BLaER1 (cell line): ENCODE measurements around the gene TRMT11.

Source experiments
- H3K27ac ChIP-seq: shearing (Covaris generic); formaldehyde crosslinking; 2 replicates; pipeline ENCODE4 v1.8.1; 2022
- H3K27me3 ChIP-seq: shearing (Covaris generic); formaldehyde crosslinking; 2 replicates; pipeline ENCODE4 v1.8.1; 2022
- H3K36me3 ChIP-seq: shearing (Covaris generic); formaldehyde crosslinking; 2 replicates; pipeline ENCODE4 v1.8.1; 2022
- H3K4me1 ChIP-seq: shearing (Covaris generic); formaldehyde crosslinking; 2 replicates; pipeline ENCODE4 v1.8.1; 2022
- H3K4me2 ChIP-seq: shearing (Covaris generic); formaldehyde crosslinking; 2 replicates; pipeline ENCODE4 v1.8.1; 2022
- H3K4me3 ChIP-seq: shearing (Covaris generic); formaldehyde crosslinking; 2 replicates; pipeline ENCODE4 v1.8.1; 2022
- H3K9ac ChIP-seq: shearing (Covaris generic); formaldehyde crosslinking; 2 replicates; pipeline ENCODE4 v1.8.1; 2022
- H3K9me3 ChIP-seq: shearing (Covaris generic); formaldehyde crosslinking; 2 replicates; pipeline ENCODE4 v1.8.1; 2022
- H4K20me1 ChIP-seq: shearing (Covaris generic); formaldehyde crosslinking; 2 replicates; pipeline ENCODE4 v1.8.1; 2022
- Cebpa-rat ChIP-seq: shearing (Covaris generic); IDR thresholded peaks from 2 replicates; pipeline ENCODE4 v1.8.1; 2022

TRMT11 gene

DNA sequence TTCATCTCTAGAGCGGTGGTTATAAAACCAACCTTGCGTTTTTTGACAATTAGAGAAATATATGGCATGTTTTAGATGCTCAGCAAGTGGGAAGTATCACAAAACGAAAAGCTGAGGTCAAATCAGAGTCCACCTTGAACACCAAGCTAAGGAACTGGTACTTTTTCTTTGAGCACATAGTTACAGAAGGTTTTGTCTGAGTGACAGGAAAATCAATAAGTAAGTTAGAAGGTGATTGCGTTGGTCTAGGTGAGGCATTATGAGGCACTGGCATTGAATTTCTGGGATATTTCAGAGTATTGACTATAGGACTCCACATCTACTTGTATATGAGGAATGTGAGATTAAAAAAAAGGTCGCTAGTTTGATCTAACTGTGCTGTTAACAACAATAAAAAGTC is 30.4 kb upstream of the TRMT11 start:
- Histone ChIP-seq H3K27me3 (no peaks in the 10 kb centered on the region), H3K4me2 (peak overlapping the region; percentile 70), H3K4me1 (peaks cover 23% of the 10 kb centered on the region), H3K9me3 (0 out of 2 replicates have a peak, but pooled peaks cover 6% of the 10 kb centered on the region), H3K9ac (0 out of 2 replicates have a peak overlapping the region, but pooled peaks have one; percentile 89), H3K4me3 (peak overlapping the region; percentile 86), H4K20me1 (peaks cover 8% of the 10 kb centered on the region; the same call in 1 of the 2 replicates), H3K36me3 (peaks cover 14% of the 10 kb centered on the region), H3K27ac (no peak overlapping the region)
- no peak for TF ChIP-seq Cebpa-rat

DNA sequence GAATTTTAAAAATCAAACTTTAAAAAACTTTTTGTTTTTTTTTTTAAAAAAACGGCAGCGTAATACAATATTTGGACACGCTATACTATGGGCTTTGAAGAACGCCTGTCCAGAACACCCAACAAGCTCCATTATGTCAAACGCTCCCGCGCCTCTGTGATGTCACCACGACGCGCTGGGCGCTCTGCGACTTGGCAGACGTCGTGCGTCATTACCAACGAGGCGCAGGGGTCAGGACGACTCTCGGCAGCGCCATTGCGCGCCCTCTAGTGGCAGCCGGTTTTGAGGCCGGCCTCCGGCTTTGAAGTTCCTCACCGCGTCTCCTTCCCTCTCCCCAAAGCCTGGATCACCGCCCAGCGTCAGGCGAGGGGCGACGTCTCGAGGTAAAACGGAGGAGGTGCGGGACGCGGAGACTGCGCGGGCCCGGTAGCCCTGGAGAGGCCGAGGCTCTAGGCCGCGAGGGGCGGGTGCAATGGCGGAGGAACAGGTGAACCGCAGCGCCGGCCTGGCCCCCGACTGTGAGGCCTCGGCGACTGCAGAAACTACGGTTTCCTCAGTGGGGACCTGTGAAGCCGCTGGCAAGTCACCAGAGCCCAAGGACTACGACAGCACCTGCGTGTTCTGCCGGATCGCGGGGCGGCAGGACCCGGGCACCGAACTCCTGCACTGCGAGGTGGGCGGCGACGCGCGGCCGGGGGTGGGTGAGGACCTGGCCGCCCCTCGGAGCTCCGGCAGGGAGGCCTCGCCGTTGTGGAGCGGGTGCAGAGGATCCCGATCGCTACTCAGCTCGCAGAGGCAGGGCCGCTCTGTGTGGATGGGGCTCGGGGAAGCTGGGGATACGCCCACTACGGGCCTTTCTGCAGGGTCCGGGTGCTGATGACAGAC is 29.6 kb upstream of the TRMT11 start, which contains the start of gene HINT3:
HINT3 (plus strand) TSS at position 265 of the 885 bp plus-strand sequence; CDS start at position 473, 208 bp downstream.
- peak within 1 kb of the TSS; percentile 86 for H3K4me2 ChIP-seq
- H3K27me3 ChIP-seq: no peaks in the 10 kb centered on the region
- peaks cover 22% of the 10 kb centered on the region for H3K36me3 ChIP-seq
- peak within 1 kb of the TSS; percentile 89 for H3K9ac ChIP-seq
- 0 out of 2 replicates have a peak, but pooled peaks cover 6% of the 10 kb centered on the region for H3K9me3 ChIP-seq
- peak within 1 kb of the TSS; percentile 91 for H3K27ac ChIP-seq
- H3K4me1 ChIP-seq: peaks cover 23% of the 10 kb centered on the region
- peaks cover 8% of the 10 kb centered on the region; the same call in 1 of the 2 replicates for H4K20me1 ChIP-seq
- TF ChIP-seq Cebpa-rat: no peak
- peak within 1 kb of the TSS; percentile 86 for H3K4me3 ChIP-seq

GRCh38 chr6:125957391-125957693 is 29.0 kb upstream of the TRMT11 start:
- peaks cover 8% of the 10 kb centered on the region; the same call in 1 of the 2 replicates for H4K20me1 ChIP-seq
- H3K36me3 ChIP-seq: peaks cover 23% of the 10 kb centered on the region
- peak overlapping the region; percentile 86 for H3K4me3 ChIP-seq
- H3K27ac ChIP-seq: peak overlapping the region; percentile 91
- 0 out of 2 replicates have a peak, but pooled peaks cover 6% of the 10 kb centered on the region for H3K9me3 ChIP-seq
- TF ChIP-seq Cebpa-rat: no peak
- H3K4me2 ChIP-seq: peak overlapping the region; percentile 86
- peak overlapping the region; percentile 89 for H3K9ac ChIP-seq
- no peaks in the 10 kb centered on the region for H3K27me3 ChIP-seq
- peaks cover 23% of the 10 kb centered on the region for H3K4me1 ChIP-seq

- Histone ChIP-seq H3K4me3 (peak overlapping the region; percentile 86), H3K27me3 (no peaks in the 10 kb centered on the region), H3K4me1 (peaks cover 24% of the 10 kb centered on the region), H3K36me3 (peaks cover 23% of the 10 kb centered on the region), H3K9me3 (0 out of 2 replicates have a peak, but pooled peaks cover 2% of the 10 kb centered on the region), H3K4me2 (peak overlapping the region; percentile 86), H4K20me1 (peaks cover 11% of the 10 kb centered on the region; the same call in 1 of the 2 replicates), H3K9ac (peak overlapping the region; percentile 89), H3K27ac (no peak overlapping the region)
- no peak for TF ChIP-seq Cebpa-rat
Observed at GRCh38 chr6:125957845-125958244, 28.5 kb upstream of the TRMT11 start.

DNA sequence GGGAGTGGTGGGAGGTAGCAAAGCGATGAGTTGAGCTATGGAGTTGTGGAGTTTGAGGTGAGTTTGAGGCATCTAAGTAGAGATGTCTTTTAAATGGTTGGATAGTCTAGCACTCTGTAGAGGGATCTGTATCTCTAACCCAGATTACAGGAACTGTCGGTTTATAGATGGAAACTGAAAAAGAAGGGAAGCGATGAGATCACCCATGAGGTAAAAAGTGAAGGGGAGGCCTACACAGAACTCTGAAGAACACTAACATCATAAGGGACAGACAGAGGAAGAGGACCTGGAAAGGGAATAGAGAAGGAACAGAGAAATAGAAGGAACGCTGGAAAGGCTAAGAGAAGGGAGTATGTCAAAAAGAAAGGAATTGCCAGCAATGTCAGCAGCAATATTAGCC is 27.3 kb upstream of the TRMT11 start:
- Histone ChIP-seq H3K36me3 (peaks cover 23% of the 10 kb centered on the region), H3K4me2 (no peak overlapping the region), H3K27ac (no peak overlapping the region), H3K4me3 (no peak overlapping the region), H3K9ac (no peak overlapping the region), H3K9me3 (no peaks in the 10 kb centered on the region), H4K20me1 (peaks cover 23% of the 10 kb centered on the region; the same call in 1 of the 2 replicates), H3K4me1 (peaks cover 29% of the 10 kb centered on the region), H3K27me3 (no peaks in the 10 kb centered on the region)
- TF ChIP-seq Cebpa-rat: no peak

DNA sequence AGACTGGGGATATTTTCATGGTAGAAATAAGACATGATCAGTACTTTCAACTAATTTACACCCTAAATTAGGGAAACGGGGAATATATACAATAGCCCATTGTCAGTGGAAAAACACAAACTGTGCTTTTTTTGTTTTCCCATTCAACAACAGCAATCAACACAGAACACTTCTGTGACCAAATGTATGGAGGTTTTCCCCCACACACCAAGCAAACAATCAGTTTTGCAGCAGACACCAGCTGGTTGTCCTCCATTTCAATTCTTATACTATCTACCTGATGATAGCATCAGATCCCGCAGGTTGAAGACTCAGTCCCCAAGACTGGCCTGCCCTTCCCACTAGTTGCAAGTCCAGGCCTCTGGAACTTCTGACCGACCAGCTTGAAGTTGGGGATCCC is 25.2 kb upstream of the TRMT11 start:
- H3K36me3 ChIP-seq: peaks cover 23% of the 10 kb centered on the region

GRCh38 chr6:125962900-125963497 is 23.3 kb upstream of the TRMT11 start:
- Histone ChIP-seq H3K27me3 (no peaks in the 10 kb centered on the region), H3K9ac (no peak overlapping the region), H3K27ac (no peak overlapping the region), H3K9me3 (no peaks in the 10 kb centered on the region), H3K4me2 (no peak overlapping the region), H3K4me3 (no peak overlapping the region), H4K20me1 (peaks cover 24% of the 10 kb centered on the region; the same call in 1 of the 2 replicates), H3K4me1 (peaks cover 19% of the 10 kb centered on the region), H3K36me3 (peaks cover 35% of the 10 kb centered on the region)
- no peak for TF ChIP-seq Cebpa-rat

More for the DNA sequence above, 25.2 kb upstream of the TRMT11 start:
- H3K4me1 ChIP-seq: peaks cover 25% of the 10 kb centered on the region
- no peak overlapping the region for H3K9ac ChIP-seq
- H3K4me2 ChIP-seq: no peak overlapping the region
- no peak overlapping the region for H3K4me3 ChIP-seq
- no peaks in the 10 kb centered on the region for H3K27me3 ChIP-seq
- H4K20me1 ChIP-seq: peaks cover 24% of the 10 kb centered on the region; the same call in 1 of the 2 replicates
- no peaks in the 10 kb centered on the region for H3K9me3 ChIP-seq
- H3K27ac ChIP-seq: no peak overlapping the region
- no peak for TF ChIP-seq Cebpa-rat

GRCh38 chr6:125963817-125964216 is 22.5 kb upstream of the TRMT11 start:
- H3K27me3 ChIP-seq: no peaks in the 10 kb centered on the region
- peaks cover 24% of the 10 kb centered on the region; the same call in 1 of the 2 replicates for H4K20me1 ChIP-seq
- H3K9me3 ChIP-seq: no peaks in the 10 kb centered on the region
- H3K4me3 ChIP-seq: no peak overlapping the region
- H3K4me1 ChIP-seq: peaks cover 19% of the 10 kb centered on the region
- H3K27ac ChIP-seq: no peak overlapping the region
- no peak overlapping the region for H3K9ac ChIP-seq
- no peak overlapping the region for H3K4me2 ChIP-seq
- no peak for TF ChIP-seq Cebpa-rat
- peaks cover 40% of the 10 kb centered on the region for H3K36me3 ChIP-seq

- no peak for TF ChIP-seq Cebpa-rat
- Histone ChIP-seq H3K4me2 (no peak overlapping the region), H3K36me3 (peaks cover 27% of the 10 kb centered on the region), H3K9me3 (no peaks in the 10 kb centered on the region), H3K27me3 (no peaks in the 10 kb centered on the region), H3K27ac (no peak overlapping the region), H3K4me1 (peaks cover 17% of the 10 kb centered on the region), H3K4me3 (no peak overlapping the region), H4K20me1 (peaks cover 16% of the 10 kb centered on the region; the same call in 1 of the 2 replicates), H3K9ac (no peak overlapping the region)
Observed at GRCh38 chr6:125966569-125966968, 19.8 kb upstream of the TRMT11 start.

GRCh38 chr6:125968493-125968892 is 17.8 kb upstream of the TRMT11 start:
- H3K4me2 ChIP-seq: peak overlapping the region; percentile 52

More at GRCh38 chr6:125968493-125968892, 17.8 kb upstream of the TRMT11 start:
- no peak for TF ChIP-seq Cebpa-rat
- Histone ChIP-seq H3K9ac (no peak overlapping the region), H3K36me3 (peaks cover 32% of the 10 kb centered on the region), H3K27me3 (no peaks in the 10 kb centered on the region), H3K4me1 (peaks cover 11% of the 10 kb centered on the region), H3K9me3 (no peaks in the 10 kb centered on the region), H3K27ac (no peak overlapping the region), H3K4me3 (no peak overlapping the region), H4K20me1 (peaks cover 6% of the 10 kb centered on the region; the same call in 1 of the 2 replicates)
